Measurements from ENCODE around the gene STX17. TPM values are rescaled to one million over a fixed set of nuclear protein-coding genes. Genes with fewer than 3 reads are reported as not detected.

STX17 gene
- total and polyA plus RNA-seq, 2 donors (not counting 3 experiments of a cell fraction or from before 2014, with no cell fraction given), result 5.3 to 17.6 TPM

- H4K20me1 ChIP-seq (replicated peaks; ENCODE audit: control insufficient read depth, extremely low read depth, insufficient read depth, low read length), result no peaks in the 10 kb centered on the region
- H3K36me3 ChIP-seq (ENCODE audit: control insufficient read depth in 2 of 2, extremely low read depth in 1 of 2, insufficient read depth in 2 of 2, low read length in 2 of 2), result no peaks in the 10 kb centered on the region
- dilution Hi-C loops (cut with MboI; ENCODE audit: extremely low pct_ligation_motif_present, low sequenced_read_pairs), result no loop called here
- H3K4me1 ChIP-seq (ENCODE audit: control insufficient read depth, extremely low read depth, insufficient read depth, low read length), result no peaks in the 10 kb centered on the region
- no peak overlapping the region for H2AFZ ChIP-seq (ENCODE audit: low read depth, low read length)
- no peak overlapping the region for H3K9ac ChIP-seq (replicated peaks; ENCODE audit: extremely low read depth, insufficient read depth, low read length)
- no peaks in the 10 kb centered on the region for H3K9me3 ChIP-seq (replicated peaks; ENCODE audit: control insufficient read depth, insufficient read depth, low read length)
- ChIA-PET POLR2A (no interaction called here), CTCF (no interaction called here)
- H3K9me1 ChIP-seq (replicated peaks; ENCODE audit: control insufficient read depth, extremely low read depth, insufficient read depth, low read length), result no peaks in the 10 kb centered on the region
- H3K4me3 ChIP-seq (replicated peaks in 1 of 3; ENCODE audit: insufficient read depth in 1 of 3, low read depth in 1 of 3, low read length in 3 of 3), result no peak overlapping the region
- BruUV-seq (replicated peaks), result no TSS peak
- TF ChIP-seq JUN (IDR thresholded peaks at IDR 0.05; ENCODE audit: borderline replicate concordance, insufficient read depth, insufficient read length, low read depth) (no peak), MYC (IDR thresholded peaks at IDR 0.05; ENCODE audit: low read depth, low read length) (no peak), EZH2 (IDR thresholded peaks at IDR 0.05; ENCODE audit: borderline replicate concordance, low read depth, low read length, severe bottlenecking) (no peak), GATA2 (IDR thresholded peaks at IDR 0.05; ENCODE audit: insufficient read depth, insufficient read length, low read depth, low read length) (no peak), CTCF (IDR thresholded peaks at IDR 0.05; ENCODE audit: extremely low read depth in 1 of 2, insufficient read depth in 1 of 2, low read depth in 1 of 2, low read length in 2 of 2) (no peak), POLR2A (IDR thresholded peaks at IDR 0.05; ENCODE audit: low read depth, low read length) (no peak), FOS (IDR thresholded peaks at IDR 0.05; ENCODE audit: borderline replicate concordance, insufficient read depth, low read length) (no peak), POLR2AphosphoS5 (IDR thresholded peaks at IDR 0.05; ENCODE audit: insufficient read depth, low read depth, low read length) (no peak), MAX (IDR thresholded peaks at IDR 0.05; ENCODE audit: insufficient read depth, insufficient read length) (no peak)
- DNase-seq (ENCODE audit: low read depth, low spot score), result no peak
- intact Hi-C loops (cut with micrococcal nuclease), result no loop called here
- H3K79me2 ChIP-seq (ENCODE audit: control insufficient read depth, insufficient read depth, low read length), result no peaks in the 10 kb centered on the region
- no peak overlapping the region for H3K4me2 ChIP-seq (ENCODE audit: insufficient read depth, low read length)
- FAIRE-seq, result no peak
- no peaks in the 10 kb centered on the region for H3K27me3 ChIP-seq (ENCODE audit: control insufficient read depth in 2 of 2, insufficient read depth in 2 of 2, low read length in 2 of 2)
- no peak overlapping the region for H3K27ac ChIP-seq (ENCODE audit: insufficient read depth, low read depth, low read length)
These were observed 30.3 kb upstream of the STX17 start for GRCh38 chr9:99876190-99876589.
